Loucy (cell line): Measurements from ENCODE around the gene APOA4.

ENCODE experiments used
- EZH2phosphoT487 ChIP-seq: fragments of 200-600 bp; IDR thresholded peaks from 2 replicates; pipeline ENCODE4 v1.6.1; 2018; ENCODE audit warnings: antibody characterized with exemption, mild to moderate bottlenecking, moderate library complexity, borderline replicate concordance
- TF ChIP-seq, protein P1 (sequence below): fragments of 200-600 bp; sonication (generic); conservative IDR thresholded peaks from 2 replicates; pipeline ENCODE4 v1.5.1; 2014; ENCODE audit warnings: mild to moderate bottlenecking, antibody characterized with exemption, low read length

DNA sequence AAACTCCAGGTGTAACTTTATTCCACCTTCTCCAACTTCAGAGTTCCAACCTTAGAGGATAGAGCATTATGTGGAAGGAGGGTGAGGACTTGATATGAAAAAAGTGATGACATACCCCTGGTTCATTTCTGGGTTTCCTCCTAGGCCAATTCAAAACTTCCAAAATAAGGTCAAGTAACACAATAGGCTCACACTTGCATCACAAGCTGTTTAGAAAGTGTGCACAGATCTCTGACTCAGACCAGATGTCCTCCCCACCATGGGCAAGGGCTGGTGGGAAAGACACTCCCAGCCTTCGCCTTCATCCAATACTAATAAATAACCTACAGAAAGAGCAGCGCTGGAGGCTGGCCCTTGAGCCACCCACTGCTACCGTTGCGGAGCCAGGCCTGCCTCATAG lies 44.5 kb downstream of the APOA4 start:
- TF ChIP-seq, protein P1, sequence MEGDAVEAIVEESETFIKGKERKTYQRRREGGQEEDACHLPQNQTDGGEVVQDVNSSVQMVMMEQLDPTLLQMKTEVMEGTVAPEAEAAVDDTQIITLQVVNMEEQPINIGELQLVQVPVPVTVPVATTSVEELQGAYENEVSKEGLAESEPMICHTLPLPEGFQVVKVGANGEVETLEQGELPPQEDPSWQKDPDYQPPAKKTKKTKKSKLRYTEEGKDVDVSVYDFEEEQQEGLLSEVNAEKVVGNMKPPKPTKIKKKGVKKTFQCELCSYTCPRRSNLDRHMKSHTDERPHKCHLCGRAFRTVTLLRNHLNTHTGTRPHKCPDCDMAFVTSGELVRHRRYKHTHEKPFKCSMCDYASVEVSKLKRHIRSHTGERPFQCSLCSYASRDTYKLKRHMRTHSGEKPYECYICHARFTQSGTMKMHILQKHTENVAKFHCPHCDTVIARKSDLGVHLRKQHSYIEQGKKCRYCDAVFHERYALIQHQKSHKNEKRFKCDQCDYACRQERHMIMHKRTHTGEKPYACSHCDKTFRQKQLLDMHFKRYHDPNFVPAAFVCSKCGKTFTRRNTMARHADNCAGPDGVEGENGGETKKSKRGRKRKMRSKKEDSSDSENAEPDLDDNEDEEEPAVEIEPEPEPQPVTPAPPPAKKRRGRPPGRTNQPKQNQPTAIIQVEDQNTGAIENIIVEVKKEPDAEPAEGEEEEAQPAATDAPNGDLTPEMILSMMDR = no peak
- no peak for TF ChIP-seq EZH2phosphoT487
